DOHH2 (cell line): ENCODE measurements around the gene PKD2L2.

Source experiments
- H3F3A ChIP-seq: fragments of 200-600 bp; sonication (generic), shearing (Covaris generic); 2 replicates; pipeline ENCODE4 v1.6.0; 2016; ENCODE audit warnings: antibody characterized with exemption, mild to moderate bottlenecking; ENCODE audit not compliant: control insufficient read depth, insufficient read depth
- H3K27ac ChIP-seq: fragments of 200-600 bp; sonication (generic); 2 replicates; pipeline ENCODE4 v1.5.1; 2014; ENCODE audit warnings: low read depth, mild to moderate bottlenecking, low read length, moderate library complexity
- H3K27me3 ChIP-seq: fragments of 200-600 bp; sonication (generic); 2 replicates; pipeline ENCODE4 v1.6.1; 2014; ENCODE audit warnings: mild to moderate bottlenecking, low read length, mixed read lengths; ENCODE audit not compliant: control insufficient read depth
- H3K36me3 ChIP-seq: fragments of 200-600 bp; sonication (generic); 2 replicates; pipeline ENCODE4 v1.6.1; 2014; ENCODE audit warnings: mild to moderate bottlenecking, low read length, moderate library complexity, mixed read lengths; ENCODE audit not compliant: control insufficient read depth
- H3K4me1 ChIP-seq: fragments of 200-600 bp; sonication (generic); 2 replicates; pipeline ENCODE4 v1.6.1; 2014; ENCODE audit warnings: mild to moderate bottlenecking, low read length, mixed read lengths; ENCODE audit not compliant: control insufficient read depth
- H3K4me2 ChIP-seq: fragments of 200-600 bp; sonication (generic); 2 replicates; pipeline ENCODE4 v1.6.0; 2014; ENCODE audit warnings: mild to moderate bottlenecking, low read length, moderate library complexity
- H3K4me3 ChIP-seq: fragments of 200-600 bp; sonication (generic); 2 replicates; pipeline ENCODE4 v1.5.1; 2014; ENCODE audit warnings: mild to moderate bottlenecking, low read length, mixed read lengths
- H3K79me2 ChIP-seq: fragments of 200-600 bp; sonication (generic); 2 replicates; pipeline ENCODE4 v1.6.1; 2014; ENCODE audit warnings: mild to moderate bottlenecking, low read length, mixed read lengths; ENCODE audit not compliant: control insufficient read depth
- H3K9me2 ChIP-seq: fragments of 200-600 bp; sonication (generic); replicated peaks from 2 replicates; pipeline ENCODE4 v1.6.1; 2014; ENCODE audit warnings: mild to moderate bottlenecking, low read length, mixed read lengths; ENCODE audit not compliant: control insufficient read depth
- H3K9me3 ChIP-seq: fragments of 200-600 bp; sonication (generic); 2 replicates; pipeline ENCODE4 v1.6.1; 2014; ENCODE audit warnings: antibody characterized with exemption, low read length, mixed read lengths; ENCODE audit not compliant: control insufficient read depth, insufficient read depth
- H4K20me1 ChIP-seq: fragments of 200-600 bp; sonication (generic); 2 replicates; pipeline ENCODE4 v1.6.0; 2014; ENCODE audit warnings: low read depth, mild to moderate bottlenecking, antibody characterized with exemption, low read length, moderate library complexity; ENCODE audit not compliant: control insufficient read depth, insufficient read depth
- CTCF ChIP-seq: fragments of 200-600 bp; sonication (generic); IDR thresholded peaks from one replicate; pipeline ENCODE4 v1.5.1; 2014; ENCODE audit warnings: antibody characterized with exemption, mild to moderate bottlenecking, low read depth, low read length; ENCODE audit not compliant: poor library complexity, severe bottlenecking
- EZH2phosphoT487 ChIP-seq: fragments of 200-600 bp; sonication (generic); IDR thresholded peaks from 2 replicates; pipeline ENCODE4 v1.6.1; 2017; ENCODE audit warnings: borderline replicate concordance, mild to moderate bottlenecking, antibody characterized with exemption, low read length, moderate library complexity, mixed read lengths

Gene PKD2L2

DNA sequence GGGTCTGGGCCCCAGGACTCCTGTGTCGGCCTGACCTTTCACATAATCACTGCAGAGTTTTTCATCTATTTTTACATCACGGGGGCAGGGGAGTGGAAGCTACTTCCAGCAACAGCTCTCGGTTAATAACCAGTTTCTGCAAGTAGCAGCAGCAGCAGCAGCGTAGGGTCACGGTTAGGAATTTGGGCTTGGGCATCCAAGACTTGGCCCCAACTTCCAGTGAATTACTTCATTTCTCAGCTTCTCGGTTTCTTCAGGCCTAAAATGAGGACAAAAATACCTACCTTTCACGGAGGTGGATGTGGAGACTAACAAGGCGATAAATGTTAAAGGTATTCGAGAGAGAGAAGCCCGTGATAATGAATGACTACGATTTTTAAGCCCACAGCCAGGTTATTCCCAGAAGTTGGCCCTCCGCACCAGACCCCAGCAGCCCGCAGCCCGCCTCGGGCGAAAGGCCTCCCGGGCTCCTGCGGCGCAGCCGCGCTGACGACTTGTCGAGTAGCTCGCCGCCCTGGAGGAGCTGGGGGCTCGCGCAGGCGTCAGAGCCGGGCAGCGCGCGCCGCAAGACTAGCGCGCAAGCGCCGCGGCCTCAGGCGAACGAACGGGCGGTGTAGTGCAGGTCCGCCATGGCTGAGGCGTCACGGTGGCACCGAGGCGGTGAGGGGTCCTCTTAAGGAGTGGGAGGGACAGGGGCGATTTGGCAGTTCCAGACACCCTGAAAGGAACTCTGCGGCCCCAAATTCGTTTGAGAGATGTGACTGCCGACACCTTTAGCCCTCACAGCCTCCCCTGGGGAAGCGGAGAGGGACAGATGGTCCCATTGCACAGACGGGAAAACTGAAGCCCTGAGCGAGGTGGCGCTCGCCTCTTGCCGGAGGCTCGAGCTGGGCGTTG, at the start of gene PKD2L2:
Gene PKD2L2, plus strand, starts transcription at position 595 of the 897 bp plus-strand sequence. Its CDS starts 35 bp downstream, at position 630.
- Histone ChIP-seq H3K36me3 (no peaks in the 10 kb centered on the region), H3K27ac (peak within 1 kb of the TSS; percentile 69), H3K9me2 (no peaks in the 10 kb centered on the region), H3K4me1 (peaks cover 31% of the 10 kb centered on the region), H3K9me3 (no peaks in the 10 kb centered on the region), H3K4me2 (peak within 1 kb of the TSS; percentile 71), H3K79me2 (peaks cover 28% of the 10 kb centered on the region), H3K4me3 (peak within 1 kb of the TSS; percentile 82), H3F3A (peaks cover 18% of the 10 kb centered on the region), H3K27me3 (no peaks in the 10 kb centered on the region), H4K20me1 (no peaks in the 10 kb centered on the region)
- TF ChIP-seq EZH2phosphoT487 = no peak
- TF ChIP-seq CTCF = peak; percentile 18

DNA sequence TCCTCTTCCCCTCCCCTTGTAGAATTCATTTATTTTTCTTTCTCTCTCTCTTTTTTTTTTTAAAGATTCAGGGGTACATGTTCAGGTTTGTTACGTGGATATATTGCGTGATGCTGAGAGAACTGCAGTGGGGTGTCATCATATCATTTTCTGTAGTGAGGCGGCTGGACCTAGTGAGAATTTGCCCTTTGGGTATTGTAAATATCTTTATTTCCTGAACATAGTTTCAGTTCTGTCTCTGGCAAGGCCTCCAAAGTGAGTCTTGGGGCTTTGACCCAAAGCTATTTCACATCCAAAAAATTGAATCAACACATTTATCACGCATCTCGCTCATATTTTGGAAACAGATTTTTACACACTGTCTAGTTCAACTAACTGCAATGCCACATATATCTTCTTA, 47.0 kb upstream of the PKD2L2 start:
- no peaks in the 10 kb centered on the region for H3K9me2 ChIP-seq
- no peak for TF ChIP-seq CTCF
- TF ChIP-seq EZH2phosphoT487 = no peak

DNA sequence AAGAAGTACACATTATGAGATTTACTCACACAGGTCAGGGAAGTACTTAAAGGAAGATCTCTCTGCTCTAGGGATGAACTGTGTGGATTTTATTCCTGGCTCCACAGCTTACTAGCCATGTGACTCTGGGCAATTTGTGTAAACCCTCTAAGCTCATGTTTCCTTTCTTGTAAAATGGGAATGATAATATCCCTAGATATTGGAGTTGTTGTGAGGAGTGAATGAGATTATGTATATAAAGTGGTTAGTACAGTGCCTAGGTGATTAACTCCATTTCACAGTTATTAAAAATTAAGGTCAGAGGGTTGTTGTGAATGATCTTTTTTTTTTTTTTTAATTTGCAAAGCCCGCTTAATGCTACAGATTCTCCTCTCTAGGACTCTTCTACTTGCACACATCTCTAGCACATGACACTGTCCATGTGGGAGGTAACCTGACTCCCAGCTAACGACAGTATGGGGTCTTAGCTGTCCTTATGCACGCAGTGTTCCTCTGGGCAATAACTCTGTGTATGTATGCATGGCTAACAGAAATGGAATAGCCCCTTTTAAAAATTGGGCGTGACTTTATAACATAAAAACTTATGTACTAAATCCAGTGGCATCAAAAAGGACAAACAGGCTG, 45.5 kb upstream of the PKD2L2 start:
- no peaks in the 10 kb centered on the region for H3K9me3 ChIP-seq
- H3K4me2 ChIP-seq = no peak overlapping the region
- no peaks in the 10 kb centered on the region for H3K79me2 ChIP-seq
- H3K27ac ChIP-seq = no peak overlapping the region
- H4K20me1 ChIP-seq = no peaks in the 10 kb centered on the region
- H3K4me3 ChIP-seq = no peak overlapping the region
- H3K27me3 ChIP-seq = no peaks in the 10 kb centered on the region
- TF ChIP-seq CTCF = no peak
- TF ChIP-seq EZH2phosphoT487 = no peak
- no peaks in the 10 kb centered on the region for H3K4me1 ChIP-seq
- no peaks in the 10 kb centered on the region for H3K36me3 ChIP-seq
- H3F3A ChIP-seq = no peaks in the 10 kb centered on the region
- H3K9me2 ChIP-seq = no peaks in the 10 kb centered on the region

More for the DNA sequence above, 47.0 kb upstream of the PKD2L2 start:
- Histone ChIP-seq H3K4me1 (no peaks in the 10 kb centered on the region), H3K36me3 (no peaks in the 10 kb centered on the region), H3K27ac (no peak overlapping the region), H3K9me3 (no peaks in the 10 kb centered on the region), H3K4me3 (no peak overlapping the region), H4K20me1 (no peaks in the 10 kb centered on the region), H3K4me2 (no peak overlapping the region), H3F3A (no peaks in the 10 kb centered on the region), H3K79me2 (no peaks in the 10 kb centered on the region), H3K27me3 (no peaks in the 10 kb centered on the region)
